Measurements from ENCODE around the gene DHRS3. TPM values are rescaled to one million over a fixed set of nuclear protein-coding genes. Genes with fewer than 3 reads are reported as not detected.
"Not testable (repeated sequence)": the region's sequence is repeated elsewhere in the genome, so short reads cannot be mapped to it uniquely, and the experiment has no call there.

Gene DHRS3
- total RNA-seq, 1 donor from 2014 or later, result 64.1 TPM

- DNase-seq (ENCODE audit: low read depth in 2 of 2), result no peak
These were observed 77.3 kb downstream of the DHRS3 start for GRCh38 chr1:12540580-12541273.

DNA sequence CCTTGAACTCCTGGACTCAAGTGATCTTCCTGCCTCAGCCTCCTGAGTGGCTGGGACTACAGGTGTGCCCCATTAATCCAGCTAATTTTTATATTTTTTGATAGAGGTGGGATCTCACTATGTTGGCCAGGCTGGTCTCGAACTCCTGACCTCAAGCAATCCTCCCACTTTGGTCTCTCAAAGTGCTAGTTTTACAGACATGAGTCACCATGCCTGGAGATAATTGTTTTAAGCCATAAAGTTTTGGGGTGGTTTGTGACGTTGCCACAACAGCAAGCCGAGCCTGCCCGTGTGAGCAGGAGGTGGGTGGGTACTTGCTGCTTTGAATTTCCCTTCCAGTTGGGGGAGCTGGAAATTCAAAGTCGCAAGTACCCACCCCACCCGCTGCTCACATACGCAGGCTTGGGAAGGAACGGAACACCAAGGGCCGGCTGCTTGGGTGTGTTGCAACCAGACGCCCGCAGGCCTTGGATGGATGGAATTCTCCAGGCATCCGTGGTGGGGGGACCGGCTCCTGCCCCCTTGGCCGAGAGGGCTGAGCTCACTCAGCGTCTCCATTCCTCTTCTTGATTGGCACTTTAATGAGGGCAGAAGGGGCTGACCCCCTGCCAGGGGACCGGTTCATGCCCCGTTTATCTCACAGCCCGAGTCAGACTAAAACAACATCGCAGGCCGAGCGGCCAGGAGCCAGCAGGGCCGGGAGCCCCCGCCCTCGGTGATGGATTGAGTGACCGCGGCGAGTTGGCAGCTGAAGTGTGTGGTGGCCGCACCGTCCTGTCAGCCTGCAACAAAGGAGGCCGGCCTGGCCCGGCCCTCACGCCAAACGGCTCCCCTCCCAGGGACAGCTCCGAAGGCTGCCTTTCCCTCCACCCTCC lies 78.1 kb downstream of the DHRS3 start:
- peak; percentile 26 to 66 for DNase-seq (ENCODE audit: low read depth in 2 of 2)

DNA sequence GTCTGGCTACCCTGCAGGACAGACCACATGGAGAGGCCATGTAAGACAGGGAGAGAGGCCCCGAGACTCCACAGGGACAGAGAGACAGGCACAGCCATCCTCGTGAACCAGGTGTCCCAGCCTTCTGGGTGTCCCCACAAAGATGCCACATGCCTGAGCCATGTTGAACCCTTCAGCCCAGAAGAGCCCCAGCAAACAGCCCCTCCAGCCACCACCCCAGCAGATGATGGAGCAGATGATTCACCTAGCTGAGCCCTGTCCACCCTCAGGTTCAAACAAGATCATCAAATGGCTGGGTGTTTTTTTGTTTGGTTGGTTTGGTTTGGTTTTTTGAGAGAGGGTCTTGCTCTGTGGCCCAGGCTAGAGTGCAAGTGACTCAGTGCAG lies 78.7 kb downstream of the DHRS3 start:
- no peak for DNase-seq (ENCODE audit: low read depth in 2 of 2)

DNA sequence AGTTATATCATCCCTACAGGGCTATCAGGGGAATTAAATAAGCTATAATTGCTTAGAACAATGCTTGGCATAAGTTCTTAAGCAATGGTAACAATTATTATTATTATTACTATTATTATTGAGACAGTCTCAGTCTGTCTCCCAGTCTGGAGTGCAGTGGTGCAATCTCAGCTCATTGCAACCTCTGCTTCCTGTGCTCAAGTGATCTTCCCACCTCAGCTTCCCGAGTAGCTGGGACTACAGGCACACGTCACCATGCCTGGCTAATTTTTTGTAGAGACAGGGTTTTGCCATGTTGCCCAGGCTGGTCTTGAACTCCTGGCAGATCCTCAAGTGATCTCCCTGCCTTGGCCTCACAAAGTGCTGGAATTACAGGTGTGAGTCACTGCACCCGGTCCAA lies 79.5 kb downstream of the DHRS3 start:
- DNase-seq (ENCODE audit: low read depth in 2 of 2), result not testable (repeated sequence)

DNA sequence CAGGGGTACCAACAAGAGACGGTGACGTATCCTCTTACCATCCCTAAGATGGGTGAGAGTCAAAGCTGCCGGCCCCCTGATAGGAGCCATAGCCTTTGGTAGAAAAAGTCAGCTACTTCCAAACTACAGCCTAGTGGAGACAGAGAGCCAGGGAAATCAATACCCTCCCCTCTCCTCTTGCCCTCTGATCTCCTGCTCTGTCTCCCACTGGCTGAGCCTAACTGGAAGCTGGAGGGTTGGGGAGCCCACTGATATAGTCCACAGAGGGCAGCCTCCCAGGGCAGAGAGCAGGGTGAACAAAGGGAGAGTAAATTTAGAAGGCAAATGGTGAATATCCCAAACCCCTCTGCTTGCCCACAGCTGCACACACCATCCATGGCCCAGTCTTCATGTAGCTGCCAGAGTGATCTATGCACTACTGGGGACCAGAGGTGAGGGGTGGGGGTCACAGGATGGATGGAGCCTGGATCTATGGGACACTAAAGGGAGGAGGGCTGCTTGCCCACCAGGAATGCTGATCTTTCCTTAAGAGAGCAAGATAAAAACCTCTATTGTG lies 80.0 kb downstream of the DHRS3 start:
- no peak for DNase-seq (ENCODE audit: low read depth in 2 of 2)

- no peak for DNase-seq (ENCODE audit: low read depth in 2 of 2)
These were observed 80.7 kb downstream of the DHRS3 start for GRCh38 chr1:12537294-12537693.

- no peak for DNase-seq (ENCODE audit: low read depth in 2 of 2)
These were observed 81.9 kb downstream of the DHRS3 start for GRCh38 chr1:12536023-12536639.

DNA sequence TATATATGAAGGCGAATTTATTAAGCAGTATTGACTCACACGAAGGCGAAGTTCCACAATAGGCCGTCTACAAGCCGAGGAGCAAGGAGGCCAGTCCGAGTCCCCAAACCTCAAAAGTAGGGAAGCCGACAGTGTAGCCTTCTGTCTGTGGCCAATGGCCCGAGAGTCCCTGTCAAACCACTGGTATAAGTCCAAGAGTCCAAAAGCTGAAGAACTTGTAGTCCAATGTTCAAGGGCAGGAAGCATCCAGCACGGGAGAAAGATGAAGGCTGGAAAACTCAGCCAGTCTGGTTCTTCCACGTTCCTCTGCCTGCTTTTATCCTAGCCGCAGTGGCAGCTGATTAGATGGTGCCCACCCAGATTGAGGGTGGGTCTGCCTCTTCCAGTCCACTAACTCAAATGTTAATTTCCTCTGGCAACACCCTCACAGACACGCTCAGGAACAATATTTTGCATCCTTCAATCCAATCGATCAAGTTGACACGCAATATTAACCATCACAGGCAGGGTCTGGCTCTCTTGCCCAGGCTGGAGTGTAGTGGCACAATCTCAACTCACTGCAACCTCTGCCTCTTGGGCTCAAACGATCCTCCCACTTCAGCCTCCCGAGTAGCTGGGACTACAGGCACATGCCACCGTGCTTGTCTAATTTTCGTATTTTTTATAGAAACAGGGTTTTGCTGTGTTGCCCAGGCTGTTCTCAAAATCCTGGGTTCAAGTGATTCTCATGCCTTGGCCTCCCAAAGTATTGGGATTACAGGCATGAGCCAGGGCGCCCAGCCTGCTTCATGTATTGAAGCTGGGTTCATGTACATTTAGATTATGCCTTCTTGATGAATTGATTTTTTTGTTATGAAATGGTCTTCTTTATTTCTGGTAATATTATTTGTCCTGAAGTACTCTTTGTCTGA lies 85.3 kb downstream of the DHRS3 start:
- no peak for DNase-seq (ENCODE audit: low read depth in 2 of 2)

- DNase-seq (ENCODE audit: low read depth in 2 of 2), result no peak
These were observed 86.9 kb downstream of the DHRS3 start for GRCh38 chr1:12531179-12531499.

DNA sequence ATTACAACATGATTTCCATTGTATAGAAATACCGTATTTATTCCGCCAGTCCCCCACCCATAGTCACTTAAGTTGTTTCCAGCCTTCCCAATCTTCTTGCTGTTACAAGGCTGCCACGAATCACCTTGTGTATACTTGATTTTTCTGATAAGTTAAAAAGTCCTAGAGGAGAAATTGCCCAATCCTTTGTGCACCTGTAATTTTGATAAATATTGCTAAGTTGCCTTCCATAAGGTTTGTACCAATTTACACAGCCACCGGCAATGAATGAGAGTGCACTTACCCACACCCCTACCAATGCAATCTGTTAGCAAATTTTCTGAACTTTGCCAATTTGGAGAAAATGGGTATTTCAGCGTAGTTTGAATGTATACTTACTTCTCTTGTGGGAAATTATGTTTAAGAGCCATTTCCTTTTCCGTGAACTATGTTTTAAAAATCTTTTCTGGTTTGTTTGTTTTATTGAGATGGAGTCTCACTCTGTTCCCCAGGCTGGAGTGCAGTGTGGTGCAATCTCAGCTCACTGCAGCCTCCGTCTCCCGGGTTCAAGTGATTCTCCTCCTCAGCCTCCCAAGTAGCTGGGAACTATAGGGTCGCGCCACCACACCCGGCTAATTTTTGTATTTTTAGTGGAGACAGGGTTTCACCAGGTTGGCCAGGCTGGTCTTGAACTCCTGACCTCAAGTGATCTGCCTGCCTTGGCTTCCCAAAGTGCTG lies 87.4 kb downstream of the DHRS3 start:
- DNase-seq (ENCODE audit: low read depth in 2 of 2), result no peak

DNA sequence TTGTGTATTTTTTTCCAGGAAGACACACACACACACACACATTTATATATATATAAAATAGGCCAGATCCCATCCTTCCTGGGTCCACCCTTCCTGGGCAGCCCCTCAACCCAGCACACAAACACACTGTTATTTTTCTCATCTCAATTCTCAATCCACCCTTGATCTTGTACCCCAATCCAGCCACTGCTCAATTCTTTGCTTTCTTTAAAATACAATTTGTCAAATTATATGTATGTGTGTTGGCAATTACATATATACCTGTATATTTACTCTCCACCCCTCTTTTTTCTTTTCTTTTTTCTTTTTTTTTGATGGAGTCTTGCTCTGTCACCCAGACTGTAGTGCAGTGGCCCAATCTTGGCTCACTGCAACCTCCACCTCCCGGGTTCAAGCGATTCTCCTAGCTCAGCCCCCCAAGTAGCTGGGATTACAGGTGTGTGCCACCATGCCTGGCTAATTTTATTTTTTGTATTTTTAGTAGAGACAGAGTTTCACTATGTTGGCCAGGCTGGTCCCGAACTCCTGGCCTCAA lies 88.3 kb downstream of the DHRS3 start:
- DNase-seq (ENCODE audit: low read depth in 2 of 2), result no peak

GRCh38 chr1:12528021-12528852 lies 89.8 kb downstream of the DHRS3 start:
- no peak for DNase-seq (ENCODE audit: low read depth in 2 of 2)

DNA sequence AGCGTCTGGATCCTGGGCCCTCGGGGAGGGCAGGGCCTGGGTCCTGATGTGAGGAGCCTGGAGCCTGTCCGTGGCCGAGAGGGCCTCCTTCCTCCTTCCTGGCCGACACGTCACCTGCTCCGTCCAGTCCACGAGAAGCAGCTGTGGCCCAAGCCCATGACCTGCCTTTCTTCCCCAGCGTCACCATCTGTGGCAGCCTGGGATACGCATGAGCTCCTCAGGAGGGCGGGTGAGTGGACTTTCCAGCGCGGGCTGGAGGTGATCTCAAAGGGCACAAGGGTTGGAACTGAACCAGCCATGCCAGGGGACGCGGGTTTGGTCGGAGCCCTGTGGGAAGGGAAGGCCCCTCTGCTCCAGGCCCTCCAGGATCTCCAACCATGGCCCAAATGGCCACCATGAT lies 90.4 kb downstream of the DHRS3 start:
- DNase-seq (ENCODE audit: low read depth in 2 of 2), result no peak

- DNase-seq (ENCODE audit: low read depth in 2 of 2), result no peak
These were observed 92.5 kb downstream of the DHRS3 start for GRCh38 chr1:12525311-12526181.

DNA sequence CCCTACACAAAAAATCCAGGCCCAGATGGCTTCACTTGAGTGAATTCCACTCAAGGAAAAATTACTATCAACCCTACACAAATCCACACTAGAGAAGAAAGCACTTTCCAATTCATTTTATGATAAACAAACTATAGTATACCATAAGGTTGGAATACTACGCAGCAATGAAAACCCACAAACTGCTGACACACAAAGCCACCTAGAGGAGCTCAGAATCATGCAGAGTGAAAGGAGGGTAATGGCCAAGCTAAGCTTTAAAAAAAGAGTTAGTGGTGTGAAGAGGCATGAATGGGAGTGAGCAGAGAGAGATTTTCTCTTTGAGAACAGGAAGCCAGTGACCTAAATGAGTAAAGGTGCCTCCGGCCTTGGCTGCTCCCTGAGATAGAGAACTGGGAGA lies 93.7 kb downstream of the DHRS3 start:
- no peak for DNase-seq (ENCODE audit: low read depth in 2 of 2)

DNA sequence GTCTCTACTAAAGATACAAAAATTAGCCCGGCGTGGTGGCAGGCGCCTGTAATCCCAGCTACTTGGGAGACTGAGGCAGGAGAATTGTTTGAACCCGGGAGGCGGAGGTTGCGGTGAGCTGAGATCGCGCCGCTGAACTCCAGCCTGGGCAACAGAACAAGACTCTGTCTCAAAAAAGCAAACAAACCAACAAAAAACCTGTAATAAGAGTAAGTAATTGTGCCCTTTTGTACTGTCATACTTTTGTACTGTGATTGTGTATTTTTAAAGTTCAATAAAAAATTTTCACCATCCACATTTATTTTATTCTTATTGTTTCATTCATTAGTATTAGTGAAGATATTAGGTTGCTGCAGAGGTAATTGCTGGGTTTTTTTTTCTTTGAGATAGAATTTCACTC lies 95.2 kb downstream of the DHRS3 start:
- not testable (repeated sequence) for DNase-seq (ENCODE audit: low read depth in 2 of 2)

- DNase-seq (ENCODE audit: low read depth in 2 of 2), result no peak
These were observed 96.9 kb downstream of the DHRS3 start for GRCh38 chr1:12521096-12521495.

DNA sequence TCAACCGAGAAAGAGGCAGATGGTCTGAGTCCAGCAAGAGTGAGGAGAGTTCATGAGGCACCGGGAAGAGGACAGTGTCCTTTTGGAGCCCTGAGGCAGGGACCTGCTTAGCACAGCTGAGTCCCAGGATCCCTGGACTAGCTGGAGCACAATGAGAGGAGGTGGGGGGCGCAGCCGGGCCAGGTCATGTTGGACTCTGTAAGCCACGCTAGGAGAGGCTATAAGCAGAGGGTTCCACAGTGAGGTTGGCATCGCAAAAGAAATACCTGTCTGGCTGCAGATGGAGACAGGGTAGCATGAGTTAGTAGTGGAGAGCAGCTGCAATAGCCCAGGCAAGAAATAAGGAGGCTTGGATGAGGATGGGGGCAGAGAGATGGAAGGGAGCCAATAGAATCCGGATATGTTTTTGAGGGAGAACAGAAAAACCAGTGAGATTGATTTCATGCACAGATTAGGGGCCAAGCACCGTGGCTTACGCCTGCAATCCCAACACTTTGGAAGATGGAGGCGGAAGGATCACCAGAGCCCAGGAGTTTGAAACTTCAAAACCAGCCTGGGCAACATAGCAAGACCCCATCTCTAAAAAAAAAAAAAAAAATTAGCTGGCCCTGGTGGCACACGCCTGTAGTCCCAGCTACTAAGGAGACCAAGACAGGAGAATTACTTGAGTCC lies 98.2 kb downstream of the DHRS3 start:
- no peak for DNase-seq (ENCODE audit: low read depth in 2 of 2)

Data from dermis microvascular lymphatic vessel endothelial cell (primary cell).